GM21576 (cell line): Measurements from ENCODE around the gene ZNF133.
"Not testable (repeated sequence)": the region's sequence is repeated elsewhere in the genome, so short reads cannot be mapped to it uniquely, and the experiment has no call there.

ENCODE experiments used
- ATAC-seq: cut with Tn5 transposase; IDR thresholded peaks from one replicate; pipeline ENCODE4 v1.9.1; 2021; ENCODE audit warnings: mild to moderate bottlenecking, moderate library complexity; ENCODE audit not compliant: unreplicated experiment

ZNF133 gene

GRCh38 chr20:18287915-18288748 lies at the start of gene ZNF133:
Gene ZNF133 (plus strand): TSS chr20:18288527. CDS start chr20:18305687, 17,160 bp downstream.
- ATAC-seq: peak; percentile 98

- no peak for ATAC-seq
Observed at GRCh38 chr20:18240997-18241396, 47.3 kb upstream of the ZNF133 start.

- ATAC-seq: no peak
Observed at GRCh38 chr20:18243802-18244201, 44.5 kb upstream of the ZNF133 start.

- ATAC-seq: not testable (repeated sequence)
Observed at GRCh38 chr20:18248545-18248944, 39.8 kb upstream of the ZNF133 start.

- ATAC-seq: no peak
Observed at GRCh38 chr20:18250217-18250616, 38.1 kb upstream of the ZNF133 start.

GRCh38 chr20:18252597-18253451 lies 35.5 kb upstream of the ZNF133 start:
- ATAC-seq: no peak

GRCh38 chr20:18254615-18255014 lies 33.7 kb upstream of the ZNF133 start:
- ATAC-seq: no peak

- no peak for ATAC-seq
Observed at GRCh38 chr20:18255526-18255925, 32.8 kb upstream of the ZNF133 start.

GRCh38 chr20:18256440-18257090 lies 31.8 kb upstream of the ZNF133 start:
- ATAC-seq: no peak

- no peak for ATAC-seq
Observed at GRCh38 chr20:18258126-18258860, 30.0 kb upstream of the ZNF133 start.

GRCh38 chr20:18259730-18260129 lies 28.6 kb upstream of the ZNF133 start:
- ATAC-seq: no peak

- no peak for ATAC-seq
Observed at GRCh38 chr20:18263723-18264122, 24.6 kb upstream of the ZNF133 start.

- ATAC-seq: no peak
Observed at GRCh38 chr20:18265441-18265840, 22.9 kb upstream of the ZNF133 start.

GRCh38 chr20:18266282-18266681 lies 22.0 kb upstream of the ZNF133 start:
- no peak for ATAC-seq

GRCh38 chr20:18267815-18268214 lies 20.5 kb upstream of the ZNF133 start:
- no peak for ATAC-seq

GRCh38 chr20:18271160-18271559 lies 17.2 kb upstream of the ZNF133 start:
- ATAC-seq: no peak

GRCh38 chr20:18272451-18272850 lies 15.9 kb upstream of the ZNF133 start:
- no peak for ATAC-seq

- no peak for ATAC-seq
Observed at GRCh38 chr20:18273738-18274137, 14.6 kb upstream of the ZNF133 start.

GRCh38 chr20:18275960-18276359 lies 12.4 kb upstream of the ZNF133 start:
- ATAC-seq: not testable (repeated sequence)

GRCh38 chr20:18276821-18277220 lies 11.5 kb upstream of the ZNF133 start:
- no peak for ATAC-seq

GRCh38 chr20:18279242-18279641 lies 9.1 kb upstream of the ZNF133 start:
- ATAC-seq: no peak
